RWPE1 (cell line): ENCODE results near the gene TES.

Experiments
- CTCF ChIA-PET: fragments of 350-600 bp; sonication (Branson Sonifier 250); formaldehyde crosslinking; extraction: SDS; loops from one replicate; lab custom pipeline; 2021; lab: Yijun Ruan, JAX
- POLR2A ChIA-PET: fragments of 400-600 bp; formaldehyde crosslinking; extraction: SDS; loops from one replicate; lab custom pipeline; 2020; ENCODE audit warnings: antibody characterized with exemption; ENCODE audit not compliant: low non-redundant PET; lab: Yijun Ruan, JAX
- DNase-seq: peaks from one replicate; pipeline ENCODE4 v3.0.0; 2012; ENCODE audit warnings: low spot score
- H3K27ac ChIP-seq: fragments of 450-650 bp; 2 replicates; pipeline ENCODE4 v1.5.1; 2017
- CTCF ChIP-seq: fragments of 450-650 bp; conservative IDR thresholded peaks from 2 replicates; pipeline ENCODE4 v1.5.1; 2017; ENCODE audit warnings: low read depth, mild to moderate bottlenecking

The TES gene

GRCh38 chr7:116284390-116284789 lies 74.1 kb downstream of the TES start:
- CTCF ChIA-PET: no interaction called here
- DNase-seq: peak; percentile 36
- POLR2A ChIA-PET: no interaction called here
- no peak for TF ChIP-seq CTCF
- H3K27ac ChIP-seq: no peak overlapping the region

GRCh38 chr7:116285252-116285651 lies 74.9 kb downstream of the TES start:
- H3K27ac ChIP-seq: no peak overlapping the region
- no peak for DNase-seq
- CTCF ChIA-PET: interaction anchor here (1.0 kb wide), 1 partner anchor 13 kb away, joined by 3 read pairs; no protein-coding TSS in a partner anchor
- TF ChIP-seq CTCF: no peak
- POLR2A ChIA-PET: no interaction called here

- no peak for TF ChIP-seq CTCF
- no peak for DNase-seq
- ChIA-PET POLR2A (no interaction called here), CTCF (no interaction called here)
- no peak overlapping the region for H3K27ac ChIP-seq
These were observed 80.4 kb downstream of the TES start for GRCh38 chr7:116290740-116291139.

- no peak for TF ChIP-seq CTCF
- H3K27ac ChIP-seq: peak overlapping the region; percentile 64
- CTCF ChIA-PET: no interaction called here
- POLR2A ChIA-PET: no interaction called here
- no peak for DNase-seq
These were observed 81.6 kb downstream of the TES start for GRCh38 chr7:116291937-116292336.

GRCh38 chr7:116292381-116292780 lies 82.0 kb downstream of the TES start:
- peak overlapping the region; percentile 64 for H3K27ac ChIP-seq
- no peak for DNase-seq
- CTCF ChIA-PET: interaction anchor here (0.7 kb wide), 1 partner anchor 721 kb away, joined by 3 read pairs; no protein-coding TSS in a partner anchor
- POLR2A ChIA-PET: no interaction called here
- TF ChIP-seq CTCF: no peak

GRCh38 chr7:116293139-116293538 lies 82.8 kb downstream of the TES start:
- CTCF ChIA-PET: interaction anchor here (0.7 kb wide), 1 partner anchor 721 kb away, joined by 3 read pairs; no protein-coding TSS in a partner anchor
- no peak for TF ChIP-seq CTCF
- POLR2A ChIA-PET: no interaction called here
- no peak overlapping the region for H3K27ac ChIP-seq
- DNase-seq: no peak
